RWPE1 (cell line): ENCODE results near the gene ADSL.

Experiments used
- CTCF ChIA-PET: fragments of 350-600 bp; sonication (Branson Sonifier 250); formaldehyde crosslinking; extraction: SDS; loops from one replicate; lab custom pipeline; 2021; lab: Yijun Ruan, JAX
- POLR2A ChIA-PET: fragments of 400-600 bp; formaldehyde crosslinking; extraction: SDS; loops from one replicate; lab custom pipeline; 2020; ENCODE audit warnings: antibody characterized with exemption; ENCODE audit not compliant: low non-redundant PET; lab: Yijun Ruan, JAX
- DNase-seq: peaks from one replicate; pipeline ENCODE4 v3.0.0; 2012; ENCODE audit warnings: low spot score
- H3K27ac ChIP-seq: fragments of 450-650 bp; 2 replicates; pipeline ENCODE4 v1.5.1; 2017
- CTCF ChIP-seq: fragments of 450-650 bp; conservative IDR thresholded peaks from 2 replicates; pipeline ENCODE4 v1.5.1; 2017; ENCODE audit warnings: low read depth, mild to moderate bottlenecking

ADSL gene

GRCh38 chr22:40326905-40327735 is 19.2 kb upstream of the ADSL start:
- TF ChIP-seq CTCF = no peak
- CTCF ChIA-PET = interaction anchor here (0.5 to 0.7 kb wide), 2 partner anchors 33 to 238 kb away, joined by 3 to 4 read pairs; no protein-coding TSS in a partner anchor
- DNase-seq = no peak
- no peak overlapping the region for H3K27ac ChIP-seq
- POLR2A ChIA-PET = interaction anchor here (0.5 kb wide), 1 partner anchor 52 kb away, joined by 5 read pairs; no protein-coding TSS in a partner anchor

GRCh38 chr22:40328546-40329456 is 17.5 kb upstream of the ADSL start:
- H3K27ac ChIP-seq = no peak overlapping the region
- no peak for DNase-seq
- ChIA-PET POLR2A (no interaction called here), CTCF (interaction anchor here (0.6 kb wide), 1 partner anchor 14 kb away, joined by 3 read pairs; no protein-coding TSS in a partner anchor)
- TF ChIP-seq CTCF = no peak

- no peak overlapping the region for H3K27ac ChIP-seq
- POLR2A ChIA-PET = no interaction called here
- DNase-seq = no peak
- CTCF ChIA-PET = no interaction called here
- no peak for TF ChIP-seq CTCF
Observed at GRCh38 chr22:40329466-40329865, 16.8 kb upstream of the ADSL start.

DNA sequence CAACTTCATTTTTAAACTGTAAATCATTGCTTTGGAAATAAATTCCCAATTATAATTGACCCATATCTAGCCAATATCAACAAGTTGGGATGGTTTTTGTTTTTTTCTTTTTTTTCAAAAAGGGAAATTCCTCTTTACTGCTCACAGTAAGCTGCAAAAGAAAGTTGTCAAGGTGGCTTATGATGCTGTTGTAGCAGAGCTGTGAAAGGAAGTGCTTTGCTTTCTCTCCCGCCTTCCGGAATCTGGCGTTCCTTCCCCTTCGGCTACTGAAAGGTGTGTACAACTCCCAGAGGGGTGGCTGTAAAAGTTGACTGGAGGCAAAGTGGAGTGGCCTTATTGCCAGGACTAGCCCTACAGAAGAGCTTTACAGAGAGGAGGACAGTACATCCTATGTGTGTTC is 16.2 kb upstream of the ADSL start:
- no peak overlapping the region for H3K27ac ChIP-seq
- no peak for TF ChIP-seq CTCF
- CTCF ChIA-PET = interaction anchor here (0.6 kb wide), 1 partner anchor 34 kb away, joined by 4 read pairs; no protein-coding TSS in a partner anchor
- POLR2A ChIA-PET = no interaction called here
- no peak for DNase-seq

GRCh38 chr22:40330615-40331014 is 15.7 kb upstream of the ADSL start:
- POLR2A ChIA-PET = no interaction called here
- TF ChIP-seq CTCF = no peak
- no peak overlapping the region for H3K27ac ChIP-seq
- CTCF ChIA-PET = no interaction called here
- no peak for DNase-seq

GRCh38 chr22:40331706-40332105 is 14.6 kb upstream of the ADSL start:
- H3K27ac ChIP-seq = no peak overlapping the region
- POLR2A ChIA-PET = no interaction called here
- TF ChIP-seq CTCF = no peak
- CTCF ChIA-PET = no interaction called here
- DNase-seq = no peak
